Spinal cord (tissue), 10 donors: ENCODE results near the gene RHBG. TPM values are rescaled to one million over a fixed set of nuclear protein-coding genes. Genes with fewer than 3 reads are reported as not detected.

Source experiments
- DNase-seq, 6 donors: peaks; one replicate each; pipeline versions ENCODE4 v3.0.0 to v3.0.0-alpha.2; 2013 to 2015; ENCODE audit warnings: low spot score in 6 of 6, low read depth in 4 of 6
- H3K27ac ChIP-seq: one replicate; pipeline ENCODE4 v1.5.1; 2013; ENCODE audit warnings: low read depth, low read length, control low read depth
- H3K27me3 ChIP-seq: one replicate; pipeline ENCODE4 v1.6.1; 2013; ENCODE audit warnings: low read length; ENCODE audit not compliant: control insufficient read depth, insufficient read depth
- H3K36me3 ChIP-seq: one replicate; pipeline ENCODE4 v1.6.1; 2013; ENCODE audit warnings: low read length; ENCODE audit not compliant: control insufficient read depth, insufficient read depth
- H3K4me1 ChIP-seq: one replicate; pipeline ENCODE4 v1.6.1; 2013; ENCODE audit warnings: low read length; ENCODE audit not compliant: control insufficient read depth, insufficient read depth
- H3K4me3 ChIP-seq: one replicate; pipeline ENCODE4 v1.5.1; 2013; ENCODE audit warnings: low read depth, low read length, control low read depth
- H3K9me3 ChIP-seq: one replicate; pipeline ENCODE4 v1.6.1; 2013; ENCODE audit warnings: low read length; ENCODE audit not compliant: control insufficient read depth, insufficient read depth
- WGBS: methylation state at CpG from one replicate; pipeline ENCODE4 v1.1.5; 2013; ENCODE audit warnings: missing lambda C conversion rate; ENCODE audit not compliant: insufficient coverage; 5-methylcytosine and 5-hydroxymethylcytosine counted together
- polyA plus RNA-seq, 2 donors: library from polyadenylated mRNA; unstranded; fragments of 120-200 nt; gene quantifications; one replicate each; pipeline ENCODE4 v1.2.1, GENCODE V29; 2013; ENCODE audit not compliant: insufficient read length in 2 of 2
- total RNA-seq, 2 donors: library from RNA; depleted of rRNA in 1 of 2; stranded (reverse); fragments of 120-200 nt in 1 of 2; fragments of >200 nt in 1 of 2; gene quantifications; one replicate each; pipeline versions ENCODE4 v1.2.3 to v1.2.4, GENCODE V29; 2013 to 2014
- donor health status: healthy.

The RHBG gene
- total and polyA plus RNA-seq, 4 donors, result 0.26 to 0.81 TPM; not detected in 2

DNA sequence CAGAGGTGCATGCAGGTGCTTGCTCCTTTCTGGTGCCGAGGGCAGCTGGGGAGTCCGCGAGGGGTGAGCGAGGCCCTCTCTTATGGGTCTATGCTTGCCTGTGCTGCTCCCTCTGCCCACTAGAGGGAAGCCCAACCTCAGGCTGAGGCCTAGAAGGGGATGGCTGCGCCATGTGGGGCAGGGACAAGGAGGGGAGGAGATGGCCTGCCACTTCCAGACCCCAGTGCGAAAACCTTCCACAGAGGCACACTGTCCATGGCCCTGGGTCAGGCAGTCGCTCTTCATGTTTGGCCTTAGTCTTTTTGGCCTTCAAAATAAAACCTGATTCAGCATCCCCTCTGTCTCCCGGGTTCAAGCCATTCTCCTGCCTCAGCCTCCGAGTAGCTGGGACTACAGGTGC is 14.0 kb downstream of the RHBG start:
- Histone ChIP-seq H3K27ac (no peak overlapping the region), H3K9me3 (no peaks in the 10 kb centered on the region), H3K4me1 (peaks cover 47% of the 10 kb centered on the region), H3K36me3 (no peaks in the 10 kb centered on the region), H3K4me3 (no peak overlapping the region), H3K27me3 (peaks cover 1% of the 10 kb centered on the region)
- DNase-seq, result peak in 3 of 6 donors; percentile 72 to 93 (median 92)
- WGBS, result 4% methylated on average over 7 of the region's 9 CpGs

DNA sequence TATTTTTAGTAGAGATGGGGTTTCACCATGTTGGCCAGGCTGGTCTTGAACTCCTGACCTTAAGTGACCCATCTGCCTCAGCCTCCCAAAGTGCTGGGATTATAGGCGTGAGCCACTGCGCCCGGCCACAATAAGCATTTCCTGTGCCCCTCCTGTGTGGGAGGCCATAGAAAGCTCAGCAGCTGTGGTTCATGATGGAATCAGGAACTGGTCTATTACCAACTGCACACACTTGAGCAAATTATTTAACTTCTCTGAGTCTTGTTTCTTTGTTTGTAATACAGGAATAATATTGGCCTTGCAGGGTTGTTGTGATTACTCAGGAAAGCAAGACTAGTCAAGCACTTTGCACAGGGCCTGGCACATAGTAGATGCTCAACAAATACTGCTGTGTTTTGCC is 15.0 kb downstream of the RHBG start:
- DNase-seq, result no peak
- no peaks in the 10 kb centered on the region for H3K9me3 ChIP-seq
- H3K4me3 ChIP-seq, result no peak overlapping the region
- H3K4me1 ChIP-seq, result peaks cover 56% of the 10 kb centered on the region
- H3K36me3 ChIP-seq, result no peaks in the 10 kb centered on the region
- WGBS, result no CpG with 5 or more reads among the region's 3 CpGs
- H3K27ac ChIP-seq, result no peak overlapping the region
- H3K27me3 ChIP-seq, result peaks cover 5% of the 10 kb centered on the region

DNA sequence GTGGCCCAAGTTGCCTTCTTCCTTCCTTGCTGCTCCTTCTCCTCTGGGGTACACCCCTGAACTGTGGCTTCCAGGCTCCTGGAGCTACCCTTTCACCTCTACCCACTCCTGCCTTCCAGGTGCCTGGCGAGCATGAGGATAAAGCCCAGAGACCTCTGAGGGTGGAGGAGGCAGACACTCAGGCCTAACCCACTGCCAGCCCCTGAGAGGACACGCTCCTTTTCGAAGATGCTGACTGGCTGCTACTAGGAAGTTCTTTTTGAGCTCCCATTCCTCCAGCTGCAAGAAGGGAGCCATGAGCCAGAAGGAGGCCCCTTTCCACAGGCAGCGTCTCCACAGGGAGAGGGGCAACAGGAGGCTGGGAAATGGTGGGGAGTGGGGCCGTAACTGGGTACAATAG is 15.6 kb downstream of the RHBG start:
- 100% methylated on average over 2 of the region's 5 CpGs for WGBS
- H3K27ac ChIP-seq, result no peak overlapping the region

DNA sequence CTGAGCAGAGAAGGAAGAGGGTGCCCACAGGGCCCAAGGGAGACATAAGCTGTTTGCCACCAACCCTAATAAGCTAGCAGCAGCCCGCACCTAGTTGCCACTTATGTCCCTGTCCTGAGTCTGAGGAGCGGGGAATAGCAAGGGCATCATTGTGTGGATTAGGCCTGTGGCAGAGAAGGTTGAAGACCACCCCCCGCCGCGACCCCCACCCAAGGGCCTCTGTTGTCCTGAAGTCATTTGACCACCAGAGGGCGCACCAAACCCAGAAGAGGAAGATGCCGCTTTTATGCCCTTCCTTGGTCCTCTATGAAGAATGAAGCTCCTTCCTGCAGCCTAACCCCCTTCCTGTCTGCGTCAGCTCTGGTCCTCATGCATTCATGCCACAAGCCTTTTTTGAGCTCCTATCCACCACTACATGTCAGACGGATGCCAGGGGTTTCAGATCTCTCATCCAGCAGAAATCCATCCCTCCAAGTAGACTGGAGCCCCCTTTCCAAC is 16.6 kb downstream of the RHBG start:
- H3K9me3 ChIP-seq, result no peaks in the 10 kb centered on the region
- peak overlapping the region; percentile 11 for H3K27ac ChIP-seq
- no peak overlapping the region for H3K4me3 ChIP-seq
- WGBS, result 2% methylated on average over 7 of the region's 9 CpGs
- no peaks in the 10 kb centered on the region for H3K36me3 ChIP-seq
- DNase-seq, result peak in 2 of 6 donors; percentile 93 to 96
- H3K27me3 ChIP-seq, result peaks cover 5% of the 10 kb centered on the region
- H3K4me1 ChIP-seq, result peaks cover 72% of the 10 kb centered on the region

More for the DNA sequence above, 15.6 kb downstream of the RHBG start:
- Histone ChIP-seq H3K4me1 (peaks cover 62% of the 10 kb centered on the region), H3K36me3 (no peaks in the 10 kb centered on the region), H3K4me3 (no peak overlapping the region), H3K27me3 (peaks cover 5% of the 10 kb centered on the region), H3K9me3 (no peaks in the 10 kb centered on the region)
- no peak for DNase-seq

DNA sequence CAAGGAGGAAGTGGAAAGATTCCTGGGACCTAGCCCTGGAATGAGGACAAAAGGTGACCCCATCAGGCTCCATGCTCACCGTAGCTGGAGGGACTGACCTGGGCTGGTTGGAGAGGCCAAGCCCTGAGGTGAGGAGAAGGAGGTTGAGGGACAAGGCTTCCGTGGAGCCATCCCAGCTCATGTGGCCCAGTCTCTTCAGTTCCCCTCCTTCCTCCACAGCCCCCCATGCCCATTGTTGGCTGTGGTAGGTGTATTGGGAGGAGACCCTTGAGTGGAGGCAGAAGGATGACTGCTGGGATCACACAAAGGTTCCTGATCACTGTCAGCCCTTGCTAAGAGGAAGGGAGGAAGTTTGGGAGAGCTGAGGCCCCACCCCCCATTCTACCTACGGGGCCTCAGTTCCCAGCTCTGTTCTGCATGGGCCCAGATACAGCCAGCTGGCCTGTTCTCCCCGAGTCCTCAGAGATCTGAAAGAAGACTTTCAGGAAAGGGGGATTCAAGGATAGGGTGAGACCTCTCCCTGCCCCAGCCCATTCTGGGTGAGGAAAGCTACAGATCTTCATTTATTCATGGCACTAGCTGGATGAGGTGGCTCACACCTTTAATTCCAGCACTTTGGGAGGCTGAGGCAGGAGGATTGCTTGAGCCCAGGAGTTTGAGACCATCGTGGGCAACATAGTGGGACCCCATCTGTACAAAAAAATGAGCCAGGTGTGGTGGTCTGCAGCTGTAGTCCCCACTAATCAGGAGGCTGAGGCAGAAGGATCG is 17.3 kb downstream of the RHBG start:
- Histone ChIP-seq H3K36me3 (no peaks in the 10 kb centered on the region), H3K4me3 (no peak overlapping the region), H3K9me3 (no peaks in the 10 kb centered on the region), H3K27ac (peak overlapping the region; percentile 11), H3K4me1 (peaks cover 79% of the 10 kb centered on the region), H3K27me3 (peaks cover 5% of the 10 kb centered on the region)
- no peak for DNase-seq
- 73% methylated on average over 3 of the region's 6 CpGs for WGBS

DNA sequence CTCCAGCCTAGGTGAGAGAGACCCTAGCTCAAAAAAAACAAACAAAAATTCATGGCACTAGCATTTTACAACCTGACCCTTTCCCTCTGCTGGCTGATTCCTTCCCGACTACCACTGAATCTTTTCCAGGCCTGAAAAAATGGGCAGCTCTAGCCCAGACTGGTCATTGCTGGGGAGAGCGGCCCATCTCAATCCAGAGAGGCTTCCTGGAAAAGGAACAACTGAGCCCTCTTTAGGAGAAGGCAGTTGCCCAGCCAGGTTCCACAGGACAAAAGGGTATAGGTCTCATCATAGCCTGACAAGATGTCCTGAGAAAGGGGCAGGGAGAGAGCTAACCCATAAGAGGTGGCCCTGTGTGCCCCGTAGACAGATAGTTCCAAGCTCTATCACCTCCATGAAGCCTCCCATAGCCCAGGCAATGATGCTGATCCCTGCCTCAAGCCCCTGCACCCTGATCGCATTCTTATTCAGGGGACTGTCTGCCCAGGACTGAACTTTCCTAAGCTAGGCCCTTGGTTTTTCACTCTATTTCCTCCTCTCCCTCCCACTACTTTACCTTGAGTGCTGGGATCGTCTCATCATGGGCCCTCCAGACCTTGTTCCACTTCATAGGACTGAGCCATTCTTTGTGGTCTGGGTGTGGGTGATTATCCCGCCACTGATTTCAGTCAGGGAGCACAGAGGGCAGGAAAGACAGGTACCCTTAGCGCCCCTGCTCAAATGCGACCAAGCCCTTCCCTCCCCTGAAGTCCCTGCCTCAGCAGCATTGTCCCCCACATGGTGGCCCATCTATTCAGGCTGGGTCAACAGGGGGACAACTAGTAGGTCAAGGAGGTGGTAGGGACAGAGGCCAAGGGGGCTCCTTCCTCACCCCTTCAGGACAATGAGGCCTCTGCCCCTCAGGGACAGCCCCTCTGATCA is 18.2 kb downstream of the RHBG start:
- DNase-seq, result no peak
- Histone ChIP-seq H3K4me3 (no peak overlapping the region), H3K27ac (peak overlapping the region; percentile 91), H3K27me3 (peaks cover 5% of the 10 kb centered on the region), H3K36me3 (no peaks in the 10 kb centered on the region), H3K9me3 (no peaks in the 10 kb centered on the region), H3K4me1 (peaks cover 88% of the 10 kb centered on the region)
- WGBS, result 71% methylated on average over 7 of the region's 8 CpGs

DNA sequence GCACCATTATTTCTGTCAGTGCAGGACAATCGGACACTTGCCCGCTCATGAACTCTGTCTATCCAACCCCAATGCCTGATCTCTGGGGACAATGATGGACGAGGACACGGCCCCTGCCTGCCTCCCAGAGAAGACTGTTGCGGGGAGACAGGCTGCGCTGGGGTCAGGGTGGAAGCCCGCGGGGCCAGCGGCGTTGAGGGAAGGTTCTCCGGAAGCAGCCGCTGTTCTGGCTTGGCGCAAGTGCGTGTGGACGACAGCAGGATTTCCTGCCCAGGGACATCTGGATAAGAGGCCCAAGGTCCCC is 18.8 kb downstream of the RHBG start:
- Histone ChIP-seq H3K36me3 (no peaks in the 10 kb centered on the region), H3K9me3 (no peaks in the 10 kb centered on the region), H3K4me3 (peak overlapping the region; percentile 27), H3K27me3 (peaks cover 5% of the 10 kb centered on the region), H3K4me1 (peaks cover 89% of the 10 kb centered on the region), H3K27ac (peak overlapping the region; percentile 91)
- WGBS, result 12% methylated on average over 15 of the region's 15 CpGs
- no peak for DNase-seq

DNA sequence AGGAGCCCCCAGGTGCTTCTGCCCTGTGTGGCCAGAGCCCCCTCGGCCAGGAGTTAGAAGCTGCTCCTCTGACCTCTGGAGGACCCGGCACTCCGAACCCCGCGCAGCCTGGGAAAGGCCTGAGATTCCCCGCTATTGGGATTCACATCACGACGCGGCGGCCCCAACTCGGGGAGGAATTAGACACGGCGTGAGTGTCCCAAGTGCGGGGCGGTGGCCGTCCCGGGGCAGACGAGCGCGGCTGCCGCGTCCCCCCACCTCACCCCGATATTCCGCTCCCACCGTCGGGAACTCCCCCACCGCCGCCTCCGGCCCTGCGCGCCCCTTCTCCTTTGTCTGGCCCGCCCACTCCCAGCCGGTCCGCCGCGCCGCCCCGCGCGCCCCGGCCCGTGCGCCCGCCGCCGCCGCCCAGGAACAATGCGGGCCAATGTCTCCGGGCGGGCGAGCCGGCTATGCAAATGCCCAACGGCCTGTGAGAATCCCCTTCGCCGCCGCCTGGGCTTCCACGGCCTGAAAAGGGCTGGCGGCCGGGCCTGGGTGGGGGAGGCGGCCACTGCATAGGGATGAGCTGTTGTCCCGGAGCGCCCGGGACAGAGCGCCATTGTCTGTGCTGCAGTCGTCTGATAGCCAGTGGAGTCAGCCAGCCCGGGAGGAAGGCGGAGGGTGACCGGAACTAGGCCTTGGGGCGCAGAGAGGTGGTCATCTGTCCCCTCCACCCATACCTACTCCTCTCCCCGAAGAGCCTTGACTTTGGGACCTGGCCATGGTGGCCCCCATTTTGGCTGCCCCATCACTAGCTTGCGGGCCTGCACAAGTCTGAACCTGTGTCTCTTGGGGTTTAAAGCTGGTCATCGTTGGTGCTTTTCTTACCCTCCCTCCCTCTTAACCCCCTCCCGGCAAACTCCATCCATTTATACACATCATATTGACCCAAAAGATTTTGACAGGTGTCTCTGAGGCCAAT is 19.4 kb downstream of the RHBG start:
- H3K27me3 ChIP-seq, result peaks cover 5% of the 10 kb centered on the region
- H3K4me1 ChIP-seq, result peaks cover 89% of the 10 kb centered on the region

DNA sequence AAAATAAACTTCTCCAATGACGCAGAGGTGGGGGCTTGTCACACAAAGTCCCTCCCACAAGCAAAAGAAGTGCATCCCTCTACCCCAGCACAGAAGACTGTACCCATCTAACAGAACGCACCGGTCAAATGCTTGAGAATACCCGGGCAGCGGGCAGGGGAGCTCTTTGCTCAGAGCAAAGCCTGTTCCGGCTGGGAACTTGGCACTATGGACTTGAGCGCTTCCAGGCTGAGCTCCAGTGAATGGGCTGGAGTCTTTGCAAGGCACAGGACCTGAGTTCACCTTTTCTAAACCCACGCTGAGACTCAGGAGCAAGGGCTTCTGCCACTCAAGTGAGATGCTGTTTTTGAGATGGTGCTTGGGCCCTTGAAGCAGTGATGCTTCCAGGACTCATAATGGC is 20.3 kb downstream of the RHBG start:
- Histone ChIP-seq H3K27me3 (peaks cover 5% of the 10 kb centered on the region), H3K9me3 (no peaks in the 10 kb centered on the region), H3K4me1 (peaks cover 93% of the 10 kb centered on the region), H3K4me3 (no peak overlapping the region), H3K36me3 (no peaks in the 10 kb centered on the region), H3K27ac (peak overlapping the region; percentile 87)
- peak in 2 of 6 donors; percentile 38 to 57 for DNase-seq
- WGBS, result 49% methylated on average over 8 of the region's 8 CpGs

More for the DNA sequence above, 19.4 kb downstream of the RHBG start:
- Histone ChIP-seq H3K27ac (peak overlapping the region; percentile 91), H3K4me3 (peak overlapping the region; percentile 27), H3K9me3 (no peaks in the 10 kb centered on the region), H3K36me3 (no peaks in the 10 kb centered on the region)
- 6% methylated on average over 73 of the region's 73 CpGs for WGBS
- peak in 3 of 6 donors; percentile 73 to 92 (median 89) for DNase-seq
